ENCODE measurements around the gene SPSB2.
A peak's percentile ranks its signal among the peaks of the same experiment; 100 is the strongest.
"Not testable (repeated sequence)": the region's sequence is repeated elsewhere in the genome, so short reads cannot be mapped to it uniquely, and the experiment has no call there.

Gene SPSB2

GRCh38 chr12:6896846-6897435, 23.8 kb upstream of the SPSB2 start:
- no peak for DNase-seq (ENCODE audit: low read depth)
- no peak overlapping the region for H3K4me3 ChIP-seq (ENCODE audit: low read length)
- TF ChIP-seq, protein P1, sequence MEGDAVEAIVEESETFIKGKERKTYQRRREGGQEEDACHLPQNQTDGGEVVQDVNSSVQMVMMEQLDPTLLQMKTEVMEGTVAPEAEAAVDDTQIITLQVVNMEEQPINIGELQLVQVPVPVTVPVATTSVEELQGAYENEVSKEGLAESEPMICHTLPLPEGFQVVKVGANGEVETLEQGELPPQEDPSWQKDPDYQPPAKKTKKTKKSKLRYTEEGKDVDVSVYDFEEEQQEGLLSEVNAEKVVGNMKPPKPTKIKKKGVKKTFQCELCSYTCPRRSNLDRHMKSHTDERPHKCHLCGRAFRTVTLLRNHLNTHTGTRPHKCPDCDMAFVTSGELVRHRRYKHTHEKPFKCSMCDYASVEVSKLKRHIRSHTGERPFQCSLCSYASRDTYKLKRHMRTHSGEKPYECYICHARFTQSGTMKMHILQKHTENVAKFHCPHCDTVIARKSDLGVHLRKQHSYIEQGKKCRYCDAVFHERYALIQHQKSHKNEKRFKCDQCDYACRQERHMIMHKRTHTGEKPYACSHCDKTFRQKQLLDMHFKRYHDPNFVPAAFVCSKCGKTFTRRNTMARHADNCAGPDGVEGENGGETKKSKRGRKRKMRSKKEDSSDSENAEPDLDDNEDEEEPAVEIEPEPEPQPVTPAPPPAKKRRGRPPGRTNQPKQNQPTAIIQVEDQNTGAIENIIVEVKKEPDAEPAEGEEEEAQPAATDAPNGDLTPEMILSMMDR (conservative IDR thresholded peaks at IDR 0.05; ENCODE audit: low read length) = no peak

DNA sequence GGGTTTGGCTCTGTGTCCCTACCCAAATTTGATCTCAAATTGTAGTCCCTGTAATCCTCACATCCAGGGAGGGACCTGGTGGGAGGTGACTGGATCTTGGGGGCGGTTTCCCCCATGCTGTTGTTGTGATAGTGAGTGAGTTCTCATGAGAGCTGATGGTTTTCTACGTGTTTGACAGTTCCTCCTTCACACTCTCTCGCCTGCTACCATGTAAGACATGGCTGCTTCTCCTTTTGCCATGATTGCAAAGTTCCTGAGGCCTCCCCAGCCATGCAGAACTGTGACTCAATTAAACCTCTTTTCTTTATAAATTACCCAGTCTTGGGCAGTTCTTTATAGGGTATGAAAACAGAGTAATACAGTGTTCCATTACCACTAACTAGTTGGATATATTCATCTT, 21.2 kb upstream of the SPSB2 start:
- H3K4me3 ChIP-seq (ENCODE audit: low read length) = no peak overlapping the region
- no peak for DNase-seq (ENCODE audit: low read depth)
- TF ChIP-seq, protein P1 (conservative IDR thresholded peaks at IDR 0.05; ENCODE audit: low read length) = no peak

DNA sequence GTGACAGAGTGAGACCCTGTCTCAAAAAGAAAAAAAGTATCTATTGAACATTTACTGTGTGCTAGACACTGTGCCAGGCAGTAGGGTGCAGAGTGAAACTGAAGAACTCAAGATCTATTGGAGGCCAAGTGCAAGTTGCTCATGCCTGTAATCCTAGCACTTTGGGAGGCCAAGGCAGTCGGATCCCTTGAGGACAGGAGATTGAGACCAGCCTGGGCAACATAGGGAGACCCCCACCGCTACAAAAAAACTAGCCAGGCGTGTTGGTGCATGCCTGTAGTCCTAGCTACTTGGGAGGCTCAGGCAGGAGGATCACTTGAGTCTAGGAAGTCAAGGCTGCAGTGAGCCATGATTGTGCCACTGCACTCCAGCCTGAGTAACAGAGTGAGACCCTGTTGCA, 19.6 kb upstream of the SPSB2 start:
- not testable (repeated sequence) for DNase-seq (ENCODE audit: low read depth); H3K4me3 ChIP-seq (ENCODE audit: low read length)

- H3K4me3 ChIP-seq (ENCODE audit: low read length) = peak overlapping the region; percentile 63
- no peak for DNase-seq (ENCODE audit: low read depth)
- TF ChIP-seq, protein P1 (conservative IDR thresholded peaks at IDR 0.05; ENCODE audit: low read length) = no peak
Observed at GRCh38 chr12:6891646-6892001, 18.5 kb upstream of the SPSB2 start.

- TF ChIP-seq, protein P1 (conservative IDR thresholded peaks at IDR 0.05; ENCODE audit: low read length) = peak; percentile 52
- peak; percentile 94 for DNase-seq (ENCODE audit: low read depth)
- peak overlapping the region; percentile 63 for H3K4me3 ChIP-seq (ENCODE audit: low read length)
Observed at GRCh38 chr12:6890789-6891645, 17.9 kb upstream of the SPSB2 start.

DNA sequence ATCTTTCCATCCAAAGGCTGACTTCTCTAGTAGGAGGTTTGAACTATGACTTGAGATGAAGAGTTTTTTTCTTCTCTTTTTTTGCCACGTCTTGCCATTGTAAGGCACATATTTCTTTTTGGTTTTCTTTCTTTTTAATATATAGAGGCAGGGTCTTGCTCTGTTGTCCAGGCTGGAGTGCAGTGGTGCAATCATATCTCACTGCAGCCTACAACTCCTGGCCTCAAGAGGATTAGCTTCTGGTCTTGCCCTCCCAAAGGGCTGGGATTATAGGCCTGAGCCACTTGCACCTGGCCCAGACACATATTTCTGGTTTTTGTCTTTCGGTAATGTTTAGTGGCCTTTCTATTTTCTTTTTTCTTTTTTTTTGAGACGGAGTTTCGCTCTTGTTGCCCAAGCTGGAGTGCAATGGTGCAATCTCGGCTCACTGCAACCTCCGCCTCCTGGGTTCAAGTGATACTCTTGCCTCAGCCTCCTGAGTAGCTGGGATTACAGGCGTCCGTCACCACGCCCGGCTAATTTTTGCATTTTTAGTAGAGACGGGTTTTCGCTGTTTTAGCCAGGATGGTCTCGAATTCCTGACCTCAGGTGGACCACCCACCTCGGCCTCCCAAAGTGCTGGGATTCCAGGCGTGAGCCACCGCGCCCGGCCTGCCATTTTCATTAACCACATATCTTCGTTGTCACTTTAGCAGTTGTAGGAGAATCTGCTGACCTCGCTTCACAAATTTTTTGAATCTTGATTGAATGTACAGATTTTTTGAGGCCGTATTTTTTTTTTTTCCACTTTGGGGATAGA, 16.9 kb upstream of the SPSB2 start:
- H3K4me3 ChIP-seq (ENCODE audit: low read length); DNase-seq (ENCODE audit: low read depth): not testable (repeated sequence)

DNA sequence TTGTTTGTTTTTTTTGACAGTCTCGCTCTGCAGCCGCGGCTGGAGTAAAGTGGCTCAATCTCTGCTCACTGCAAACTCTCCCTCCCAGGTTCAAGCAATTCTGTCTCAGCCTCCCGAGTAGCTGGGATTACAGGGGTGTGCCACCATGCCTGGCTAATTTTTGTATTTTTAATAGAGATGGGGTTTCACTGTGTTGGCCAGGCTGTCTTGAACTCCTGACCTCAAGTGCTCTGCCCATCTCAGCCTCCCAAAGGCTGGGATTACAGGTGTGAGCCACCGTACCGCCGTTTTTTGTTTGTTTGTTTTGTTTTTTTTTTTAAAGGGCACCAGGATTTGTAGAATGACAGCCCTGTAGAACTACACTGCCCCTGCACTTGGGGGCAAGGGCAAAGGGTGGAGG, 15.7 kb upstream of the SPSB2 start:
- H3K4me3 ChIP-seq (ENCODE audit: low read length); DNase-seq (ENCODE audit: low read depth): not testable (repeated sequence)

DNA sequence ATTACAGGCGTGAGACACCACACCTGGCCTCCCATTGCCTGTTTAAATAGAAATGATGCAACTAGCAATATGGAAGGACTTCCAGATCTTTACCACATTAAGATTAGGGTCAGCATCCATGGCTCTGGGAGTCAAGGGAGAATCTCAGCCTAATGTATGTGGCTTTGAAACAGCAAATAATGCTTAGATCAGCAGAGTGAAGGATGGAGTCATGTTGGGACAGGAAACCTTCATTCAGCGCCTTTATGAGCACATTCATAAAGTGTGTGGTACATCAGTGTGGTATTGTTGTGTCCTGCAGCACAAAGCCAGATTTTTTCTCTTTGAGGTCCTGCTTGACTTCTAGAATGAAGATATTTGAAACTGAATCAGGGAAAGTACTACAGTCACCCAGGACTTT, 15.3 kb upstream of the SPSB2 start:
- no peak for DNase-seq (ENCODE audit: low read depth)
- no peak overlapping the region for H3K4me3 ChIP-seq (ENCODE audit: low read length)
- TF ChIP-seq, protein P1 (conservative IDR thresholded peaks at IDR 0.05; ENCODE audit: low read length) = no peak
